H9 (cell line): ENCODE data around the gene RRP12. TPM values are rescaled to one million over a fixed set of nuclear protein-coding genes. Genes with fewer than 3 reads are reported as not detected.

Source experiments
- DNase-seq: peaks from one replicate; pipeline ENCODE4 v3.0.0-alpha.2; 2017
- H2AFZ ChIP-seq: one replicate; pipeline ENCODE4 v1.6.1; 2013; ENCODE audit warnings: mild to moderate bottlenecking, low read length, control low read depth, moderate library complexity
- H2AK5ac ChIP-seq: 2 replicates; pipeline ENCODE4 v1.6.1; 2013; ENCODE audit warnings: low read length, control low read depth, mixed read lengths; ENCODE audit not compliant: insufficient read length
- H2BK120ac ChIP-seq: one replicate; pipeline ENCODE4 v1.6.1; 2013; ENCODE audit warnings: low read depth, mild to moderate bottlenecking, low read length, control low read depth, inconsistent platforms; ENCODE audit not compliant: poor library complexity, severe bottlenecking
- H2BK12ac ChIP-seq: 2 replicates; pipeline ENCODE4 v1.6.1; 2013; ENCODE audit warnings: low read length, control low read depth, mixed read lengths, low read depth; ENCODE audit not compliant: insufficient read length
- H2BK15ac ChIP-seq: 2 replicates; pipeline ENCODE4 v1.6.1; 2013; ENCODE audit warnings: low read depth, low read length, control low read depth
- H2BK20ac ChIP-seq: one replicate; pipeline ENCODE4 v1.6.1; 2013; ENCODE audit warnings: low read depth, mild to moderate bottlenecking, low read length, control low read depth, inconsistent platforms; ENCODE audit not compliant: poor library complexity, severe bottlenecking
- H2BK5ac ChIP-seq: 2 replicates; pipeline ENCODE4 v1.6.1; 2013; ENCODE audit warnings: low read length, control low read depth, mixed read lengths; ENCODE audit not compliant: insufficient read length
- H3K14ac ChIP-seq: 2 replicates; pipeline ENCODE4 v1.6.1; 2013; ENCODE audit warnings: low read length, control low read depth; ENCODE audit not compliant: insufficient read depth
- H3K18ac ChIP-seq: 2 replicates; pipeline ENCODE4 v1.6.1; 2013; ENCODE audit warnings: low read depth, mild to moderate bottlenecking, mixed read lengths, low read length, control low read depth; ENCODE audit not compliant: insufficient read length
- H3K23ac ChIP-seq: 2 replicates; pipeline ENCODE4 v1.6.1; 2013; ENCODE audit warnings: low read length, control low read depth, mixed read lengths, low read depth; ENCODE audit not compliant: insufficient read length
- H3K23me2 ChIP-seq: 2 replicates; pipeline ENCODE4 v1.6.1; 2013; ENCODE audit warnings: low read depth, mild to moderate bottlenecking, mixed read lengths, low read length, control low read depth; ENCODE audit not compliant: insufficient read length, poor library complexity, severe bottlenecking
- H3K27ac ChIP-seq: 2 replicates; pipeline ENCODE4 v1.5.1; 2013; ENCODE audit warnings: low read length, control low read depth, mixed read lengths, low read depth; ENCODE audit not compliant: insufficient read length
- H3K27me3 ChIP-seq: 2 replicates; pipeline ENCODE4 v1.6.1; 2013; ENCODE audit warnings: low read length, control low read depth, inconsistent platforms; ENCODE audit not compliant: insufficient read depth
- H3K4ac ChIP-seq: 2 replicates; pipeline ENCODE4 v1.6.1; 2013; ENCODE audit warnings: low read depth, mild to moderate bottlenecking, control low read depth, inconsistent platforms, low read length, moderate library complexity
- H3K4me1 ChIP-seq: 2 replicates; pipeline ENCODE4 v1.6.1; 2013; ENCODE audit warnings: low read length, control low read depth, inconsistent platforms; ENCODE audit not compliant: insufficient read depth
- H3K4me2 ChIP-seq: 2 replicates; pipeline ENCODE4 v1.6.1; 2013; ENCODE audit warnings: low read length, control low read depth, mixed read lengths; ENCODE audit not compliant: insufficient read length, insufficient read depth
- H3K56ac ChIP-seq: 2 replicates; pipeline ENCODE4 v1.6.1; 2013; ENCODE audit warnings: low read depth, mild to moderate bottlenecking, mixed read lengths, low read length, control low read depth; ENCODE audit not compliant: insufficient read length
- H3K79me1 ChIP-seq: 2 replicates; pipeline ENCODE4 v1.6.1; 2013; ENCODE audit warnings: low read depth, mild to moderate bottlenecking, moderate library complexity, low read length, control low read depth, inconsistent platforms; ENCODE audit not compliant: insufficient read depth, poor library complexity, severe bottlenecking
- H3K79me2 ChIP-seq: 2 replicates; pipeline ENCODE4 v1.6.1; 2013; ENCODE audit warnings: low read length, control low read depth, inconsistent platforms; ENCODE audit not compliant: insufficient read depth
- H3K9ac ChIP-seq: 2 replicates; pipeline ENCODE4 v1.6.1; 2013; ENCODE audit warnings: low read length, control low read depth, mixed read lengths; ENCODE audit not compliant: insufficient read length; ENCODE audit errors: extremely low read depth
- H3K9me3 ChIP-seq: one replicate; pipeline ENCODE4 v1.6.1; 2013; ENCODE audit warnings: low read depth, low read length, inconsistent platforms; ENCODE audit not compliant: control insufficient read depth
- H3T11ph ChIP-seq: one replicate; pipeline ENCODE4 v1.6.1; 2013; ENCODE audit warnings: mild to moderate bottlenecking, low read length, control low read depth, inconsistent platforms
- H4K20me1 ChIP-seq: one replicate; pipeline ENCODE4 v1.6.1; 2013; ENCODE audit not compliant: control insufficient read depth, insufficient read length, insufficient read depth
- H4K5ac ChIP-seq: 2 replicates; pipeline ENCODE4 v1.6.1; 2013; ENCODE audit warnings: low read depth, mild to moderate bottlenecking, mixed read lengths, low read length, control low read depth; ENCODE audit not compliant: insufficient read length
- H4K8ac ChIP-seq: replicated peaks from 2 replicates; pipeline ENCODE4 v1.6.1; 2013; ENCODE audit warnings: low read length, control low read depth, mixed read lengths, low read depth; ENCODE audit not compliant: insufficient read length
- H4K91ac ChIP-seq: 2 replicates; pipeline ENCODE4 v1.6.1; 2013; ENCODE audit warnings: low read depth, mild to moderate bottlenecking, moderate library complexity, mixed read lengths, low read length, control low read depth; ENCODE audit not compliant: insufficient read length
- H3K27ac Mint-ChIP-seq, 3 experiments: 2 replicates in 2 of 3; 3 replicates in 1 of 3; pipeline ENCODE4 v1.8.0; 2020 to 2021; ENCODE audit warnings: mixed read lengths in 3 of 3, mild to moderate bottlenecking in 1 of 3, moderate library complexity in 1 of 3
- H3K27me3 Mint-ChIP-seq: 2 replicates; pipeline ENCODE4 v1.8.0; 2021; ENCODE audit warnings: low read depth, mild to moderate bottlenecking, moderate library complexity, mixed read lengths
- H3K36me3 Mint-ChIP-seq, 3 experiments: 2 replicates in 2 of 3; 3 replicates in 1 of 3; pipeline ENCODE4 v1.8.0; 2020 to 2021; ENCODE audit warnings: low read depth in 3 of 3, mixed read lengths in 3 of 3; ENCODE audit not compliant: insufficient read depth in 1 of 3
- H3K4me1 Mint-ChIP-seq, 2 experiments: 2 replicates each; pipeline ENCODE4 v1.8.0; 2020; ENCODE audit warnings: mixed read lengths in 2 of 2
- H3K4me3 Mint-ChIP-seq, 2 experiments: 2 replicates in 1 of 2; 3 replicates in 1 of 2; pipeline ENCODE4 v1.8.0; 2020 to 2021; ENCODE audit warnings: mild to moderate bottlenecking in 2 of 2, mixed read lengths in 2 of 2, moderate library complexity in 1 of 2
- H3K9me3 Mint-ChIP-seq, 2 experiments: 2 replicates in 1 of 2; 3 replicates in 1 of 2; pipeline ENCODE4 v1.8.0; 2020; ENCODE audit warnings: mild to moderate bottlenecking in 2 of 2, mixed read lengths in 2 of 2, moderate library complexity in 1 of 2
- total RNA-seq: library from RNA; stranded (reverse); gene quantifications from 2 replicates; pipeline ENCODE4 v1.2.1, GENCODE V29; 2021
- TF ChIP-seq, protein P1 (sequence below): fragments of 200-600 bp; sonication (generic); conservative IDR thresholded peaks from 3 replicates; pipeline ENCODE4 v1.8.0; 2021; ENCODE audit warnings: antibody characterized with exemption, mild to moderate bottlenecking

RRP12 gene
- total RNA-seq, 1 experiment from 2014 or later, result 71.6 TPM

DNA sequence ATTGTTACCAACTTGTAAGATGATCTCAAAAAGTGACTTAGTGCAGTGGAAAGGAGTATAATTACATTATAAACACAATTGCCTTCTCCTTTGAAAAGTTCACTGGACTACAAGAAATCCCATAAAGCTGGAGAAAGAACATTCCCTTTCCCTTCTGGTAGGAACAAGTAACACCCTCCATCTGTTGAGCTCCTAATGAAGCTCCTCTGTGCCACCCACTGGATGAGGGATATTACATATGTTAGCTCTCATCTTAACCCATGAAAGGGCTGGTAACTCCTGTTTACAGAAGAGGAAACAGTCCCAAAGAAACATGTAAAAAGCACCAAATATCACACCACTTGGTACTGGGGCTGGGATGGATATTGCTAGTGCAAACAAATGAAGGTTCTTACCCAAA is 32.9 kb upstream of the RRP12 start:
- Histone ChIP-seq H3K79me2 (no peaks in the 10 kb centered on the region), H3K9me3 (no peaks in the 10 kb centered on the region), H3K79me1 (no peaks in the 10 kb centered on the region), H4K20me1 (no peaks in the 10 kb centered on the region), H3K18ac (no peak overlapping the region), H3K23ac (no peak overlapping the region), H2BK20ac (no peak overlapping the region), H2BK12ac (no peak overlapping the region), H3K9ac (no peak overlapping the region), H3K4ac (no peak overlapping the region), H2AK5ac (no peak overlapping the region), H3K27me3 (no peaks in the 10 kb centered on the region), H3T11ph (no peak overlapping the region), H3K4me1 (no peaks in the 10 kb centered on the region), H3K4me2 (no peak overlapping the region), H2BK5ac (no peak overlapping the region), H3K23me2 (no peaks in the 10 kb centered on the region), H2BK120ac (no peak overlapping the region), H3K56ac (no peak overlapping the region), H2BK15ac (no peak overlapping the region), H3K14ac (no peak overlapping the region), H2AFZ (no peak overlapping the region), H3K27ac (no peak overlapping the region), H4K8ac (no peak overlapping the region), H4K5ac (no peak overlapping the region), H4K91ac (no peak overlapping the region)
- no peaks in the 10 kb centered on the region for H3K9me3 Mint-ChIP-seq
- no peak for DNase-seq
- no peak overlapping the region for H3K4me3 Mint-ChIP-seq
- H3K27me3 Mint-ChIP-seq, result no peaks in the 10 kb centered on the region; the same call in 1 of the 2 replicates
- peaks cover 34 to 81% (median 67%) of the 10 kb centered on the region in 3 experiments for H3K36me3 Mint-ChIP-seq
- H3K4me1 Mint-ChIP-seq, result peaks cover 4 to 5% of the 10 kb centered on the region in 2 experiments; a peak in 3 of 4 replicates
- H3K27ac Mint-ChIP-seq, result peak overlapping the region in 1 of 3 experiments; percentile 91; a peak in 3 of 7 replicates
- TF ChIP-seq, protein P1, sequence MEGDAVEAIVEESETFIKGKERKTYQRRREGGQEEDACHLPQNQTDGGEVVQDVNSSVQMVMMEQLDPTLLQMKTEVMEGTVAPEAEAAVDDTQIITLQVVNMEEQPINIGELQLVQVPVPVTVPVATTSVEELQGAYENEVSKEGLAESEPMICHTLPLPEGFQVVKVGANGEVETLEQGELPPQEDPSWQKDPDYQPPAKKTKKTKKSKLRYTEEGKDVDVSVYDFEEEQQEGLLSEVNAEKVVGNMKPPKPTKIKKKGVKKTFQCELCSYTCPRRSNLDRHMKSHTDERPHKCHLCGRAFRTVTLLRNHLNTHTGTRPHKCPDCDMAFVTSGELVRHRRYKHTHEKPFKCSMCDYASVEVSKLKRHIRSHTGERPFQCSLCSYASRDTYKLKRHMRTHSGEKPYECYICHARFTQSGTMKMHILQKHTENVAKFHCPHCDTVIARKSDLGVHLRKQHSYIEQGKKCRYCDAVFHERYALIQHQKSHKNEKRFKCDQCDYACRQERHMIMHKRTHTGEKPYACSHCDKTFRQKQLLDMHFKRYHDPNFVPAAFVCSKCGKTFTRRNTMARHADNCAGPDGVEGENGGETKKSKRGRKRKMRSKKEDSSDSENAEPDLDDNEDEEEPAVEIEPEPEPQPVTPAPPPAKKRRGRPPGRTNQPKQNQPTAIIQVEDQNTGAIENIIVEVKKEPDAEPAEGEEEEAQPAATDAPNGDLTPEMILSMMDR, result no peak
